Thyroid gland (tissue), 4 donors: Measurements from ENCODE around the gene CALB2.

Experiments
- CTCF ChIP-seq, 6 experiments: fragments of 200-600 bp in 3 of 6; fragments of 450-650 bp in 3 of 6; sonication (generic) in 3 of 6; IDR thresholded peaks; one replicate each; pipeline ENCODE4 v1.5.1; 2016 to 2019; ENCODE audit warnings: antibody characterized with exemption in 6 of 6, mild to moderate bottlenecking in 2 of 6, inconsistent platforms in 1 of 6, moderate library complexity in 1 of 6
- POLR2A ChIP-seq, 2 donors: fragments of 450-650 bp; IDR thresholded peaks; one replicate each; pipeline ENCODE4 v1.6.1; 2017; ENCODE audit warnings: antibody characterized with exemption in 2 of 2, mild to moderate bottlenecking in 2 of 2, moderate library complexity in 1 of 2

- TF ChIP-seq POLR2A (IDR thresholded peaks at IDR 0.05) = no peak
- TF ChIP-seq CTCF (IDR thresholded peaks at IDR 0.05) = no peak
Measured at GRCh38 chr16:71430744-71431143, 72.2 kb downstream of the CALB2 start.
